ENCODE data around the gene CARD11.

CARD11 gene

DNA sequence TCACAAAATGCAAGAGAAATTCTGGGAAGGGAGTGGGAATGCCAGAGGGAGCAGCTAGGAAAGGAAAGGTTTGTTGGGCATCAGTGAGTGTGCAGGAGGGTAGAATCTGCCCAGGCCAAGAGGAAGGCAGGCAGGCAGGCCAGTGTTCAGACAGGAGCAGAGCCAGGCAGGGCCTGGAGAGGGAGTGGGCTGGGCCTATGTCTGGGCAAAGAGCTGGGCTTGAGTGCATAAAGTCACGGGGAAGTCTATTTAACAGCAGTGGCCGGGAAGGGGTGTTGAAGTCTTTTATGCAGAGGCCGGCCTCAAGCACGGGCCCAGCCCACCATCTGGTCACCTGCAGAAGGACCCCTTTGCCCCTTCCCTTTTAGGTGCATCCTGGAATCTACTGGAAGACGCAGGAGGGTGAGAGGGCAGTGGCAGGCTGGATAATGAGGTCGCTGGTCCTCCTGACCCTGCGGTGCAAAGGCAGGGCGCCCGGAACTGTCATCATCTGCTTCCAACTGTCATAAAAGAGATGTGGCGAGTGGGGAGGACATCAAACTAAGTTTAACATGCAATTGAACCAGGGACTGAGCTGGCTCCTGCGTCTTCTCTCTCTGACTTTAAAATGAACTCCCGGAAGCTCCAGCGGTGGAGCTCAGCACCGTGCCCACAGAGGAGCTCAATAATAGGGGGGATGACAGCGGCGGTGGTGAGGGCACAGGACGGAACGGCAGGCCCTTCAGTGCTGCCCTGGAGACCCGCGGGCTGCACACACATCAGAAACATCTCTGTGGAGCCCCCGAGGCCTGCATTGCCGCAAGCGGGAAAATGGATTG, 29.5 kb downstream of the CARD11 start:
- DNase-seq, result no peak

DNA sequence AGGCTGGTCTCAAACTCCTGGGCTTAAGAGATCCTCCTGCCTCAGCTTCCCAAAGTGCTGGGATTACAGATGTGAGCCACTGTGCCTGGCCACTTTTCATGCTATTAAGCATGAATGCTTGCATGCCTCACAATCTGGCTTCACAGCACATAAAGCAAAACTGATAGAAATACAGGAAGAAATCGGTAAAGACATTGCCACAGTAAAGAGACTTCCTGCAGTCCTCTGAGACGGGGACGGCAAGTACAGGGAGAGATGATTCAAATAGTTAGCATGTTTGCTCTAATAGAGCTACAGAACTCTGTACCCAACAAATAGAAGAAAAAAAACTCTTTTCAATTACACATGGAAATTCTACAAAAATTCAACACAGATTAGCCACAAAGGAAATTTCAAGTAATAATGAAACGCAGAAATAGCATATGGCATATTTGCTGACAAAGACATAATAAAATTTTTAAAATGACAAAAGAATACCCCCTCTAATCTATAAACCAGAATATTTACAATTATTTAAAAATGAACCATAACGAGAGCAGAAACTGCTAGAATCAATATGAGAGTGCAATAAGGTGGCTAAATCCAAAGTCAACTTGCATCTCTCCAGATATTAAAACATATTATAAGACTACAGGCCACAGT, 32.3 kb downstream of the CARD11 start:
- no peak for DNase-seq

DNA sequence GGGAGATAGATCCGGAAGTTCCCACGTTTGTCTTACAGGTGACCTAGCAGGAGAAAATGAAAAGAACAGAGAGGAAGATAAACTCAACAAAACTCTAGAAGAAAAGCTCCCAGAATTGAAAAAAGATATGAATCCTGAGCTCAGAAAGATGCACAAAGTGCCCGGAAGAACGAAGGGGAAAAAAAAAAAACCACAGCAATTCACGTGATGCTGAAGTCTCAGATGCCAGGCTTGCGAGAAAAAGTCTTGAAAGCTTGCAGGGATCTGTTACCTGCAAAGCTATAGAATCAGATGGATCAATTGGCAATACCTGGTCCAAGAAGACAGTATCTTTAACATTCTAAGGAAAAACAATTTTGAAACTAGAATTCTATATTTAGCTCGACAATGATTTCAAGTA, 33.5 kb downstream of the CARD11 start:
- DNase-seq, result no peak

DNA sequence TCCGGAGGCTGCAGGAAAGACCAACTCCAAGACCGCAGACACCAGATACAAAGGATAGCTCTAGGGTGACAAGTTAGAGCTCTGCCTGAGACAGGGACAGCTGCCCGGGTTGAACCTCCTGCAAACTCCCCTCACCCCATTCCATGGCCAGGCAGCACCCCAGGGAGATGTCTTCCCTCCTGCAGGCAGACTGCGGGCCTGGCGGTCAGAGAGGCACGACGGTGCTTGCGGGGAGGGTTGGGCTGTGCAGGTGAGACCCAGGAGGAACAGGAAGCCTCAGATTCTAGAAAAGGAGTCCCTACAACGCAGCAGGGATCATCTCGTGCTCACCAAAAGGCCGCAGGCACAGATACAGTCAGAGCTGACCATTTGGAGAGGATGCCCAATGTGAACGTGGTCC, 34.6 kb downstream of the CARD11 start:
- no peak for DNase-seq

DNA sequence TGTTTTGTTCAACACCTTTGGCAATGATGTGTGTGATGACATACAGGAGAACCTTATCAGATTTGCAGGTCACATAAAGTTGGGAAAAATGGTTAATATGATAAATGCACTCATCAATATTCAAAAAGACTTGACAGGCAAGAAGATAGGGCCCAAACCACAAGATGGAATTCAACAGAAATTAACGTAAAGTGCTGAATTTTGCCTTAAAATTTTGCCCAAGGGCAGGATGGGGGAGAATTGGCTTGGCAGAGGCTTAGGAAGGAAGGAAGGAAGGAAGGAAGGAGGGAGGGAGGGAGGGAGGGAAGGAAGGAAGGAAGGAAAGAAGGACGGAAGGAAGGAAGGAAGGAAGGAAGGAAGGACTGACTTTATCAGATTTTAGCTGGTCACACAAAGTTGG, 35.3 kb downstream of the CARD11 start:
- no peak for DNase-seq

DNA sequence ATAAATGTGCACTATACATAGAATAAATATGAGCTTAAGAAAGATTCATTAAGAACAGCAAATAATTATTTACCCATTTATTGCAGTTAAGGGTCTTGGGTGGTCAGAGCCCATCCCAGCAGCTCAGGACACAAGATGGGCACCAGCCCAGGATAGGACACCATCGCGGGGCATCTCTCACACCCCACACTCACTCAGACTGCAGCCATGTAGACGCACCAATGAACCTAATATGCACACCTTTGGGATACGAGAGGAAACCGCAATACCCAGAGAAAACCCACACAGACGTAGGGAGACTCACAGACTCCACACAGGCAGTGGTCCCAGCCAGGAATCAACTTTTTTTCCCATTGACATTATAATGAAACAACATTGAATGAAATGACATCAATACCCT, 36.0 kb downstream of the CARD11 start:
- no peak for DNase-seq

DNA sequence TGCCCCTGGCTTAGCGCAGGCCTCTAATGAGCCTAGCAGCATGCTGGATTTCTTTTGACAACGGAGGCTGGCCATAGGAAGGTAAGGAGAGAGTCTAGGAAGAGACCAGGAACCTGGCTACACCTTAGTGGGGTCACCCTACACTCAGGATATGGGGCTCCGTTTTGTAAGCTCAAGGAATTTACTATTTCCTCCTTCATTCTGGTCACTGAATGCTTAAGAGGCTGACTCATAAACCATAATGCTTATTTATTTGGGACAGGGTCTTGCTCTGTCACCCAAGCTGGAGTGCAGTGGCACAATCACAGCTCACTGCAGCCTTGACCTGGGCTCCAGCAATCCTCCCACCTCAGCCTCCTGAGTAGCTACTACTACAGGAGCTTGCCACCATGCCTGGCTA, 38.4 kb downstream of the CARD11 start:
- DNase-seq, result no peak

DNA sequence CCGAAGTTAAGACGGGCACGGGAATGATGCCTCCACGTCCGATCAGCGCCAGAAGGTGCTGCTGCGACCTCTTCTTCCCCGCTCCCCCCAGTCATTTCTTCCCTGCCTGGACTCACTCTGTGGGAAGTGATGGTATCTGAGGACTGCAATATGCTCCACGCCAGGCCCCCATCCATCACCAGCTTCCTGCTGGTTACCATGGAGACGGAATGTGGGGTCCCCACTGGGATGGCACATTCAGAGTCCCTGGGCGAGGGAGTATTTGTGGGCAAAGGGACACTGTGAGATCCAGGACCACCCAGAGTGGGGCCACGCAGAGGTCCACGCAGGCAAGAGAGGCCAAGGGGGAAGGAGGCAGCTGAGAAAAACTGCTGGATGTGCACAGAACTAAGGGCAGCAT, 39.7 kb downstream of the CARD11 start:
- no peak for DNase-seq

DNA sequence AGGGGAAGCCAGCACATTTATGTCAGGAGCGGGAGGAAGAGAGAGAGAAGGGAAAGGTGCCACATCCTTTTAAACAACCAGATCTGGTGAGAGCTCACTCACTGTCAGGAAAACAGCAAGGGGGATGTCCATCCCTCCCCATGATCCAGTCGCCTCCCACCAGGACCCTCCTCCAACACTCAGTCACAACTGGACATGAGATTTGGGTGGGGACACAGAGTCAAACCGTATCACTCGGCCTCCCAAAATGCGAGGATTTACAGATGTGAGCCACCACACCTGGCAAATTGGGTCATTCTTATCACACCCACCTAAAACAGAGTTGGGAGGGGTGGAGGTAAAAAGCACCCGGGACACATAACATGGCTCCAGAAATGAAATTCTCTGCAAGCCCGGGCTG, 41.0 kb downstream of the CARD11 start:
- no peak for DNase-seq

DNA sequence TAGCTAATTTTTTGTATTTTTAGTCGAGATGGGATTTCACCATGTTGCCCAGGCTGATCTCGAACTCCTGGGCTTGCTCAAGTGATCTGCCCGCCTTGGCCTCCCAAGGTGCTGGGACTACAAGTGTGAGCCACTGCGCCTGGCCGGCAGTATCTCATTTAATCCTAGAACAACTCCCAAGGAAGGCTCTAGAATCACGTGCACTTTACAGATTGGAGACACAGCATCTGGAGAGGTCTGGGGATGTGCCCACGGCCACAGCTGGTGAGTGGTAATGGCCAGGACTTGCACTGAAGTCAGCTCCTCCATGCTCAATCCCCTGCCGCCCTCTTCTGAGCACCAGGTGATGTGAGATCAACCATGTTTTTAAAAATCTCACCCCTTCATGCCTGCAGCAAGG, 43.1 kb downstream of the CARD11 start:
- DNase-seq, result no peak

DNA sequence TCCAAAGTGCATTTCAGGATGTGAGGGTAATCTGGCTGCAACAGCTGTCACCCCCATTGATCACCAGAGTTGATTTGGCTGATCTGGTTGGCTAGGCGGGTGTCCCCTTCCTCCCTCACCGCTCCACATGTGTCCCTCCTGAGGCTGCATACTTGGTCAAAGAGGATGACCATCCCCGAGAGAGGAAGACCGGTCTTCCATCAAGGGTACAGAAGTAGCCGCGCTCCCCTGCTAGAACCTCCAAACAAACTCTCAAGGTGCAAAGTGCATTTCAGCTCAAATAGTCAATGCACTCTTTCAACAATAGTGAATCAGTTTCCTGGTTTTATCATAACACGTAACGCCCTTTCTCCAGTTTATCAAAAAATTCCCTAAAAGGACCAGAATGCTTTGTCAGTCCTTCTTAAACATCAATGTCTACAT, 44.6 kb downstream of the CARD11 start:
- no peak for DNase-seq

DNA sequence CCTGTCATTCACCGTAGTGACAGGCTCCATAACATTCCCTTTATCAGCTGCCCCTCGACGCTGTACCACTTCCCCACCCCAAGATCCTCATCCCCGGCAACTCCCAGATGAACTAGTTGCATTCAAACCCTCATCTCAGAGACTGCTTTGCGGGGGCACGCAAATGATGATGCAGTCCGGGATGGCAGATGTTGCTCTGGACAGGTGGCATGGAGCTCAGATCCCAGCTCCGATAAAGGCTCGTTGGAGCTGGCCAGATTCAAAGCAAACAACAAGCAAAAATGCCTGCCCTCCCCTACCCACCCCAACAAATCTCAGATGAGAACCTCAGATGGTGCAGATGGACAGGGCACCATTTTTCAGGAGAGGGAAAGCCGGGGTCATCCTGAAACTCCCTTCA, 46.7 kb downstream of the CARD11 start:
- DNase-seq, result no peak

DNA sequence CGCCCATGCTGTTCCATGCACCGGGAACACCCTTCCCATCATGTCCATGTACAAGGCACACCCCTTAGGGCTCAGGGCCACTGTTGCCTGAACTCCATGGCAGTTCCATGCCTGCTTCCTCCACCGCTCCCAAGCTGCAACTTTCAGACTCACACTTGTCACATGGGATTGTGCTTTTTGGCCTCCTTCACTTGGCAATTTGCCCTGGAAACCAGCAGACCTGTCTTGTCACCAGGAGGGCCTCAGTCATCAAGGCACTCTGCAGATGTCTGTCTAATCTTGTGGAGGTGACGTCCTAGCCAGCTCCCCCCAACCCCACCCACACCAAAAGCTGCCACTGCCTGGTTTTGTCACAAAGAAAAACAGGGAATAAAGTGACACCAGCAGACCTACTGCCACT, 47.5 kb downstream of the CARD11 start:
- peak; percentile 23 for DNase-seq

DNA sequence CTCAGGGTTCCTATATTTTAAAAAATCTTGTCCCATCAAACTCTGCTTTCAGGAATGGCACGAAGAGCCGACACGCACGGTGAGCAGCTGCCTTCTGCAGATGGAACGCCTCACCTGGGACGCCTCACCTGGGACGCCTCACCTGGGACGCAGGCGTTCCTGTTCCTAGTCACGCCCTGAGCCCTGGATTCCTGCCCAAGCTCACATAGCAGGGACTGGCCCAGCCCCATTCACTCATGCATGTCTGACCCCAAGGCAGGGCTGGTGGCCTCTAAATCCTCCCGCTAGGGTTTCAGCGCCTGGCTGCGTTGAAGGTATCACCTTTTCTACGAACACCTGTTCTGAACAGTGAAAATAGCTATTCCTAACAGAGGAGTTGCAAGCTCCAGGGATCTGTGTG, 49.8 kb downstream of the CARD11 start:
- peak; percentile 90 for DNase-seq

DNA sequence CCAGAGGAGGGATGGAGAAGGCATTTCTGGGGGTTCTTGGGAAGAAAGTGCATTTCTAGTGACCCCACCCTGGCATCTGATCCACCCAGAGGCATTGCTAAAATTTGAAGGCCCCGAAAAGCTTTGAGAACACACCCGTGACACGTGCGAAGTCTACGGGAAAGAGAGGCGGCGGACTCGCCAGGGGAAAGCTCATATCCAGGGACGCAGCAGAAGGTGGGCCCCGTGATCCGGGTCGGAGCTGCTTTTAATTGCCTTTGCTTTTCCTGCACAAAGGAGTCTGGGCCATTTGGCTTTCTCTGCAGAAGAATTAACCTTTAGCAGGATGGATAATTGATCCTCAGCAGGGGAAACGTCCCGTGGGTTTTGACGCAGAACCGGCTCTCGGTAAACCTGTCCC, 50.3 kb downstream of the CARD11 start:
- no peak for DNase-seq

DNA sequence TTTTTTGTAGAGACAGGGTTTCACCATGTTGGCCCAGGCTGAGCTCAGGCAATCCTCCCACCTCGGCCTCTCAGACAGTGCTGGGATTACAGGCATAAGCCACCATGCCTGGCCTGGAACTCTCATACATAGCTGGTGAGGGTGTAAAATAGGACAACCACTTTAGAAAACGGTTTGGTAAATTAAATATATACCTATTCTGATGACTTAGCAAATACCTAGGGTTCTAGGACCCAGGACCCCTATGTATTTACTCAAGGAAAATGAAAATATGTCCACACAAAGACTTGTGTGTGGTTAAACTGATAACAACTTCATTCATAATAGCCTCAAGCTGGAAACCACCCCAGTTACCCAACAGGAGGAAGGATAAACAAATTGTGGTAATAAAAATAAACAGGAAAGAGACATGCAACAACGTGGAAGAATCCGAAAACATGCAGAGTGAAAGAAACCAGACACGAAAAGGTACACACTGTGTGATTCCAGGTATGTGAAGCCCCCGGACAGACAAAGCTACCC, 52.7 kb downstream of the CARD11 start:
- DNase-seq, result no peak

DNA sequence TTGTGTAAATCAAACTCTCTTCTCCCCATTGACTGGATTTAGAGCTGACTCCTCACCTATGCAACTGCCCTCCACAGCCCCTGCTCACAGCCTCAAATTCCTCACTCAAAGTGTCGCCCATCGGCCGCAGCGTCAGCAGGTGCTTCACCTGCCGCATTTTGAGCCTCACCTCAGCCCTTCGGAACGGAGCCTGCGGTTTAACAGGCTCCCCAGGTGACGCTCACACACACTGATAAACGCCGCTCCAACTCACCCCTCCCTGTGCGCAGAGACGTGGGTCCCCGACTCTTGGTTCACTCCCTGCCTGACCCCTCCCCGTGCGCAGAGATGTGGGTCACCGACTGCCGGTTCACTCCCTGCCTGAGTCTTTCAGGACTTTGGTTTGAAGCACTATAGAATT, 57.1 kb downstream of the CARD11 start:
- no peak for DNase-seq

DNA sequence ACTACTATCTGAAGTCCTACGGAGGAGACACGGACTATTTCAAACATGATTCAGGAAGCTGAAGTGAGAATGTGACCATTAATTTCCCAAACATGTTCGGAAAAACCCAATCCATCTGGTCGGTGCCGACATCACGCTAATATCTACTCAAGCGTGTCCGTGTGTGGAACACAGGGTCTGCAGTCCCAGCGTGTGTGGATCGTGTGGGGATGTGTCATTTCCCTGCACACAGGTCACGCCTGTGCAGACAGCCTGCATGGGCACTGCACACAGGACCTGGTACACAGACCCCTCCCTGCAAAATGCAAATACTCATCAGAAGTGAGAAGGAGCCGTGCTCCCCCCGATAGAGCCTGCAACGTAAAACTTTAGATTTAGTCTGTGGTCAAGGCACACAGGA, 57.8 kb downstream of the CARD11 start:
- DNase-seq, result no peak

DNA sequence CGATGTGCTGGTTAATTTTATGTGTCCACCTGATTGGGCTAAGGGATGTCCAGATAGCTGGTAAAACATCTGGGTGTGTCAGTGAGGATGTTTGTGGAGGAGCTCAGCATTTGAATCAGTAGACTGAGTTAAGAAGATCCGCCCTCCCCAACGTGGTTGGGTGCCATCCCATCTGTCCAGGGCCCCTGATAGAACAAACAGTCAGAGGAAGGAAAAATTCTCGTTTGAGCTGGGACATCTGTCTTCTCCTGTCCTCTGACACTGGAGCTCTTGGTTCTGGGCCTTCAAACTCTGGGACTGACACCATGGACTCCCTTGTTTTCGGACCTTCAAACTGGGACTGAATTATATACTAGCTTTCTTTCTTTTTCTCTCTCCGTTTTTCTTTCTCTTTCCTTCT, 59.6 kb downstream of the CARD11 start:
- DNase-seq, result peak; percentile 22

DNA sequence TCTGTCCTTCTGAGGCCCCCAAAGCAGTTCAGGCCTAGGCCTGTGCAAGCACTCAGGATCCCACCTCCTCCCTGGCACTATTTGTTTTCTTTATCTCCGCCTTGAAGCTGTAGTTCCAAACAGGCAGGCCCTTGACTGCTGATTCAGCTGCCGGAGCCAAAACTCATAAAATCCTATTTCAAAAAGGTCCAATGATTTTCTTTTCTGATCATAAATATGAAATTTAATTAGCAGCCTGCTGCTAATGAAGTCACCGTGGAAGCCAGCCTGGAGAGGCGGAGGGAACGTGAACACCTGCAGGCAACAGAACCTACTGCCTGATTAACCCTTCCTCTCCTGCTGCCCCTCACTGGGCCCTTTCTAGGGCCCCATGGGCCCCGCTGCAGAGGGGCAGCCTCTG, 60.1 kb downstream of the CARD11 start:
- peak; percentile 44 for DNase-seq

DNA sequence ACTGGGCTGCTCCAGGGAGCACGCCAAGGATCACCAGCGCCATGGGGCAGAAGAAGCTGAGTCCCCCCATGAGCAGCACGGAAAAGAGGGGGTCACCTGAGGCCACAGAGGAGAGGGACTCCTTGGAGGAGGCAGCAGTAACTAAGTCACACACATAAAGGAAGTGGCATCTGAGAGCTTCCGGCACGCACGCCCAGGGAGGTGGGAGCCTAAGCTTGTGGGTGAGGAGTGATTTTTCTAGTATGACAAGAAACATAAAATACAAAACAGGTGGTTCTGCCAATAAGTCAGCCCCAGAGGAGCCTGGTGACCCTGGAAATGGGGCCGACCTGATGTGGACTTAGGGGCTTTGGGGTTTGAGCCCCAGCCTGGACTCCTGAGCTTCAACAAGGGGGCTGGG, 60.8 kb downstream of the CARD11 start:
- no peak for DNase-seq

DNA sequence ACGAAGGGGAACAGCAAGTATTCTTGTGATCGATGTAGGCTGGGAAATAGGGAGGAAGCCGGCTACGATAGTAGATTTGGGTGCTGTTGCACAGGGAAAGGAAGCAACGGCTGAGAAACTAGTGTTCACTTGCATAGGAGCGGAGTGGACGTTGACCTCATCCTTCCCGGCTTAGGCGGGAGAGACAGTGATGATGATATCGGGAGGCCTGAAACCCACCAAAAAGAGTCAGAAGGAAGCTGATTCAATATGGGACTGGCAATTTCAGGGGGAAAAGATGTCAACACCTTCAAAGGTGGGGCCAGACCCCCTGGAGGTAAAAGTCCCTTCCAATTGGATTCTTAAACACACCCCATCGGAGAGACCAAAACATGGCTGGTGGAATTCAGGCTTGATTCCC, 61.3 kb downstream of the CARD11 start:
- no peak for DNase-seq

DNA sequence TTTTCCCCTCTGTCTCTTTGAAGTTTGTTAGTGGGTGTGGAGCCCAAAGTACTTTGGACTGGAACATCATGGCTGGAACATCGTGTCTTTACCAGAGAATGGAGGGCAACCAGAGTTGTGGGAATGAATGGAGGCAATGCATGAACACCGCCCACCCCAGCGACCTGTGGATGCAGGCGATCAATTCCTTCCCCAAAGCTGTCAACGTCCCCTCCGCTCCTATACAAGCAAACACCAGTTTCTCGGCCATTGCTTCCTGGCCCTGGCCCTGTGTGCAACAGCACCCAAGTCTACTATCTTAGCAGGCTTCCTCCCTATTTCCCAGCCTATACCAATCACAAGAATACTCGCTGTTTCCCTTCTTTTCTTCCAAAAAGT, 62.6 kb downstream of the CARD11 start:
- no peak for DNase-seq

DNA sequence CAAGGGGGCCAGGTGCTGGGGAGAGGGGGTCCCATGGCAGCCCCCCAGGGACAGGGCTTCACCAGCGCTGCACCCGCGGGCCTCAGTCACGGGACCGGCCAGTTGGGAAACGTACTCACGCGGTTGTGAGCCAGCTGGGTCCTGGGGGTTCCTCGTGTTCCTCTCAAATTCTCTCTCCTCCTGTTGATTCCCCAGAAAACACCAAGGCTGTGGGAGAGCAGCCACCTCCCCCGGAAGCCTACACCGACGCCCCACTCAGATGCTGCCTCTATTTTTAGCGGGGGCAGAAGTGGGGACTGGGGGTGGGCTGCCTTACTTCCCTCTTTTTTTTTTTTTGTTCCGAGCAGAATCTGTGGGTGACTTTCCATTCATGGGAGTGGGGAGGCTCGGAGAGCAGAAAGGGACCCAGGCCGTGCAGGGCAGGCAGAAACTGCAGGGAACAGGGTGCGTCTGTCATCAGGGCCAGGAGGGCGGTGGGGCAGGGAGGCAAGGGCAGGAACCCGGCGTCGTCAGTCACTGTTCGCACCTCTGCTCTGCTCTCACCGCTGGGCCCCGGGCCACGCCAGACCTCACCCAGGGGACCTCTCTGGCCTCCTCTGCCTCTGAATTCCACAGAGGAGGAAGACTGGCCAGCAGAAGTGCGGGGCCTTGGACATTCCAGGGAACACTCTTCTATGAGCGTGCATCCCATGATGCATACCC, 63.1 kb downstream of the CARD11 start:
- DNase-seq, result no peak
